GM18508 (cell line): ENCODE measurements around the gene TMEM108.

Source experiments
- ATAC-seq: cut with Tn5 transposase; IDR thresholded peaks from one replicate; pipeline ENCODE4 v1.9.1; 2021; ENCODE audit warnings: moderate number of reproducible peaks; ENCODE audit not compliant: insufficient read depth, unreplicated experiment

The TMEM108 gene

DNA sequence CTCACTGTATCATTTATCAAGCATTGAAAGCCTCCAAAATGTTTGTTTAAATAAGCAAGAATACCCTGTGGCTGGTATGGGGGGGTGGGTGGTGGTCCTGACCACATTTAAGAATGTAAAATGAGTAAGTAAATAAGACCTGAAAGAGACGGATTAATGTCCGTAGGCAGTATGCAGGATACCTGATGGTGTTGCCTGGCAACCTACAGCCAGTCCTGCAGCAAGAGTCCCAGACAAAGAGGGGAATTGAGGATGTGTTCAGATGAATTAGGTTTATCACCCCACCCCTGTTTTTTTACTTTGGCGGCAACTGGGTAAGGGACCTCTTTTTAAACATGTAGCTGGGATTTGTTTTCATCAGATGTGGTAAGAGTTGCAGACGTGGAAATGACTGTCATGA, 261.9 kb downstream of the TMEM108 start:
- ATAC-seq = no peak

DNA sequence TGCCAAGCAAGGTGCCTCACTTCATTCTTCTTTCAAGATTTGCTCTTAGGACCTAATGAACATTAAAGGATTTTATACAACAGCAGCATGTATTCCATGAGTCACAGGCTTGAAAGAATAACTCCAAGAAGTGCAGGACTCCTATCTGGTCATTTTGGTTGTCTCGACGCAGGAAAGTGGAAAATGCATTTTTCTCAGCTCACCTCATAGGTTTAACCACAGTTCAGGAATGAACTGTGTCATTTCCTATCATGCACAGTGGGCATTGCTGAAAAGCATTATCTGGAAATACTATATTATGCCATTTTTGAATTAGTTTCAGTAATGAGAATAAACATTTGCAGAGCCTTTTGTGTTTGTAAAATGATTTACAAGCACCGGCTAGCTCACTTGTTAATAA, 263.0 kb downstream of the TMEM108 start:
- ATAC-seq = no peak

DNA sequence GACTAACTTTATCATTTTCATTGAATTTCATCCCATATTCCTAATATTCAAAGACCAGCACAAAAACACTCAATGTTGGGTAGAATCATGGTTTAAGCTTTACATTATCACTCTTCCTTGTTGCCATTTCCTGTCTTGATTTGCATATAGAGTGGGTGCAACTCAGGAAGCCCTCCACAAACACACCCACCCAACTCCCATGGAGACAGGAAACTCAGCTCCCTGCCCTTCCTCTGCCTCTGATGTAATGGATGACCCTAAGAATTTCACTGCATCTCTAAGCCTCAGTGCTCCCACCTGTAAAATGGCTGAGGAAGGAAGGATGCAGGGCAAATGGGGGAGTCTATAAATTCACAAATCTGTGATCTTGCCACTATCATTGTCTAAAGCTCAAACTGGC, 263.5 kb downstream of the TMEM108 start:
- ATAC-seq = no peak

DNA sequence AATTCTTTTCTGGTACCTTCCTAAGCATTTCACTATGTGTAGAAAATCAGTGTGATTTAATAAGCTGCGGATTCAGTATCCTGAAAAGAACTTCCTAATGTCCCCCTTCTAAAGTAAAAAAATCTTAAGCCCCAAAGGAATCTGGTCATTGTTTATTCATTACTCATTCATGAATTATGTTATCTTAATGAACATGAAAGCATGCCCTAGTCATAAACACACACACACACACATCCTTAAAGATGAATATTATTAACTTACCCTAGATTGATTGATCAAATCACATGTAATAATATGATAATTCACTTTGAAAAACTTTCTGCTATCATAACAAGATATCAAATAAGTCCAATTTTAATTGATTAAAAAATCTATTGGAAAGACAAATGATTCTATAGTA, 265.2 kb downstream of the TMEM108 start:
- ATAC-seq = no peak

DNA sequence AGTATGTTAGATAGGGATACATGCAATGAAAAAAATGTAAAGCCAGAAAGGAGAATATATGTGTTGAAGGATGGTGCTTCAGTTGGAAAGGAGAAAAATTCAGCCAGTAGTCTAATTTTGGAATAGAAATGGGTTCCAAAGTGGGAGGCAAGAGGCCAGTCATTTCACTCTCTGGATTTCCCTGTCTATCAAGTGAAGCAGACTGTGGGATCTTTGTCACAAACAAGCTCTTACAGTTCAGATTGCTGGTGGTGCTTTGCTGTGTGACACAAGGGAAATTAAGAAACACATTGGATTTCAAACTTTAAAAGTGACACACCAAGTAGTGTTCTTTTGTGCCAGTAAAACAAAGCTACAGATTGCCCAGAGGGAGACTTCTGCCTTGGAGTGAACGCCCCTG, 279.7 kb downstream of the TMEM108 start:
- no peak for ATAC-seq

DNA sequence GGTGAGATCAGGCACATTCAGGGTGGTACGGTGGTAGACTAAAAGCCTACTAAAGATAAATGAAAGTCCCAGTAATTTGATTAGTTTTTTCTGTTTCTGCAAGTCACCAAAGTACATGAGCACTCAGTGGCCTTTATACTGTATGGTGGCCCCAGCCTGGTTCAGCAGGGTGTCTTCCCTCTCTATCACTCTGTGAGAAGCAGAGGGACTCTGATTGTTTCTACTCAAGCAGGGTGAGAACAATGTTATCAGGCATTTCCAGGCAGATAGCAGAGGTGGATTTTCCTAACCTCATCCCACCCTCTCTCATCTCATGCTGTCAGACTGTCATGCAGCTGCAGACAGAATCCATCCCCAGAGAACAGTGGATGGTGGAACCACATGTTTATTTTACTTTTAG, 290.2 kb downstream of the TMEM108 start:
- no peak for ATAC-seq

DNA sequence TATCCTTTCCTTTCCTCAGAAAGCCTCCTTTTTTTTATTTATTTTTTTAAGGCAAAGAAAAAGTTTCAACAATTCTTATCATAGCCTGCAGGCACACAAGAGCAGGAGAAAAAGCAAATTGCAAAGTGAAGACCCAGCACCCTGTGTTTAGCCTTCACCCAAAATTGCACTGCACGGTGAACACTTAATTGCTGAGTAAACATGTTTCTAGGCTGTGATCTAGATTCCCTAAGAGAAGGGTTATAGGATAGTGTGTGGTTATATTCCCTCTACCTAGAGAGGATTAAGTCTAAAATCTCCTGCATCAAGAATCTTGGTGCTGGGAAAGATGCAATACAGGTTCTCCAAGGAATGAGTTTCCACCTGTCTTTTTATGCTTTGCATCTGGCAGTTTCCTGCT, 291.4 kb downstream of the TMEM108 start:
- ATAC-seq = no peak

DNA sequence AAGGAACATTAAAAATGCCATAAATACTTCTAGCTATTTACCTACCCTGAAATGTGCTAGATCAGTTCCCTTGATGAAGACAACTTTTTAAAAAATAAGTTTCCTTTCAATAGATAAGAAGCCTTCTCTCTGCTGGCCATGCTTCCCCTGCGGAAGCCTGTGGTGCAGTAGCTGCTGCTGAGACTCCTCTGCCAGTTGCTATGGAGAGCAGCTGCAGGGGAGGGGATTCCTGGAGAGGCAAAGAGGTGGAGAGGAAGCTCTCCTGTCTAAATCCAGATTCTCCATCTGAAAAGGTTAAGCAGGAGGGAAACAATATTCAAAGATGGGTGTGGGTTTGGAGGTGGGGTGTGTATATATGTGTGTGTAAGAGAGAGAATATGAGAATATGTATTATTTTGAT, 291.9 kb downstream of the TMEM108 start:
- no peak for ATAC-seq

DNA sequence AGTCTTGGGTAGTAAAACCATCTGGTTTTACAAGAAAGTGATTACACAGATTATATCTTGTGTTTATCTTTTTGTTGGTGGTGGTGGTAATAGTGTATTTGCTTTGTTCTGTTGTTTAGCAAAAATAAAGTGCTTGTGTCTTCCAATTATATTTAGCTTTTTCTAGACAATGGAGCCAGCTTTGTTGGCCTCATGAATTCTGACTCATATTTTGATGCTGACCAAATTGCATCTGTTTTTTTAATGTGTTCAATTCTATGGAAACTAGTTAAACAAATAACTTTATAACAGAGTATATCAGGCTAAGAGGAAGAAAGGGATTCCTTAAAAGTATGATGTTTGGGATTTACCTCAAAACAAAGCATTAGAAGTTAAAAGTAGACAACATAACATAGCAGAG, 292.3 kb downstream of the TMEM108 start:
- ATAC-seq = no peak

DNA sequence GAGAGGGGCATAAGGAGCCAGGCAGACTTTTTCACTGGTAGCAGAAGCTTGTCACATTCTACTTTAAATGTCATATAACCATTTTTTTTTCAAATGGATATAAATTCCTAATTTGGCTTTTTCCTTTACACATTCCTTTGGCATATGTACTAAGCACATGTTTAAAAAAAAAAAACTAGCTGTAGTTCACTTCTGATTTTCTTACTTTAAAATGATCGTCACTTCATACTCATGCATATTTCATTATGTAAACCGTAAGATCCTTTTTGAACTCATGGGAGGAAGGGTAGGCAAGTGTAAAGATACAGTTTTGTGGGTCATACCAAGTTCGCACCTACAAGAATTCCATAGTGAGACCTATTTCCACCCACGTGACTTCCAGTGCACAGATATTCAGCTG, 316.5 kb downstream of the TMEM108 start:
- ATAC-seq = no peak

DNA sequence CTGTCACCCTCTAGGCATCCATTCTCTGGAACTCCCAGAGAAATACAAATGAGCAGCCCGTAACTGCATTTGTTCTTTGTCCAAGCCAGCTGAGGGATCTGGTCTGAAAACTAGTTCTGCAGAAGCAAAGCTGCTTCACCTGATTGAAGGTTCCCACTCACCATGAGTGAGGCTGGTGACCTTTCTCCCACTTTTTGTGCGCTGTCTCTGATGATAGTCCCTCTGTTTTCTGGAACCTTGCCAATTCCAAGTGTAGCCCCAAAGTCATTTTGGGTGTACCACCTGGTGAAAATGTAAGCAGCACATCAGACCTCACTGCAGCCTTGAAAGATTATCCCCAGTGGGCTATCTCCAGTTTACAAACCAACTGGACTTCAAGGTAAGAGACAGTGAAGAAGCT, 322.3 kb downstream of the TMEM108 start:
- ATAC-seq = no peak

DNA sequence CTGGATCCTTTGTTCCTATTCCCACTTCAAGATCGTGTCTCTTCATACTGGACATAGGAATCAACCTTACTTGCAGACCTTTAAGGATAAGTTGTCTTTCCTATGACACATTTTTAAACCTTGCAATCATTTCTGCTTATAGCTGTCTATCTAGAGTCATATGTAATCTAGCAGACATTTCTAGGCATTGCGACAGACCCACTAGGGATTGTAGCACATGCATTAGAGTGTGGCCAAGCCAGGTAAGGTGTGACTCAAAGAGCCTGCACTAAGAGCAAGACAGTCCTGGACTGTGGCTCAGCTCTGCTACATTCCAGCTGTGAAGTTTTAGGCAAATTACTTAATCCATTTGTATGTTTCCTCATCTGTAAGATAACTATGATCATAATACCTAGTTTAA, 322.8 kb downstream of the TMEM108 start:
- ATAC-seq = no peak

DNA sequence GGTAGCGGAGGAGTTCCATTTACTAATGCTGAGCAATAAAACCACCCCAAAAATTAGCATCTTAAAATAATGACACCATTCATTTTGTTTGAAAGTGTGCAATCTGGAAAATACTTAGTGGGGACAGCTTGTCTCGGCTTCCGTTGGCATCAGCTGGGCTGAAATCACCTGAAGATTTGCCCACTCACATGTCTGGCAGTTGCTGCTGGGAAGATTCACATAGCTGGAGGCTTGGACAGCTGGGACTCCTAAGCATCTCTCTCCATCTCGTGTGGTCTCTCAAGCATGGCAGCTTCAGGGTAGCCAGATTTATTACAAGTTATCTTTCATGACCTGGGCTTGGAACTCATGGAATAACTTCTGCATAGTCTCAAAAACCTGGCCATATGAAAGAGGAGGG, 323.2 kb downstream of the TMEM108 start:
- no peak for ATAC-seq

DNA sequence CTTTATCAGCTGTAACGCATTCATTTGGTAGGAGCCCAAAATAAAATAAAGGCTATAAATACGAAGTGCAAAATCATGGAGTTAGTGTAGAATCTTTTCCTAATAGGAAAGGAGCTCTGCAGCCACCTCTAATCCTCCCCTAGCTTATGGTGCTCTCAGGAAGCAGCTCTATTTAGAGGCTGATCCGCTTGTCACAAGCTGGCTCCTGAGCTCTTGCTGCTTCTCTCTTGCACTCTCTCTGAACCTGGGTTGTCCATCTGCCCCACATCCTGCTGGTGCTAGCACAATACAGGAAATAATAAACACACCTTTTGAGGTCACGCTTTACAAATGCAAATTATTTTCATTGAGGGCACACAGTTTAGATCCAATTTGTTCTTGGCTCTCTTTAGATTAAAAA, 324.3 kb downstream of the TMEM108 start:
- ATAC-seq = no peak

DNA sequence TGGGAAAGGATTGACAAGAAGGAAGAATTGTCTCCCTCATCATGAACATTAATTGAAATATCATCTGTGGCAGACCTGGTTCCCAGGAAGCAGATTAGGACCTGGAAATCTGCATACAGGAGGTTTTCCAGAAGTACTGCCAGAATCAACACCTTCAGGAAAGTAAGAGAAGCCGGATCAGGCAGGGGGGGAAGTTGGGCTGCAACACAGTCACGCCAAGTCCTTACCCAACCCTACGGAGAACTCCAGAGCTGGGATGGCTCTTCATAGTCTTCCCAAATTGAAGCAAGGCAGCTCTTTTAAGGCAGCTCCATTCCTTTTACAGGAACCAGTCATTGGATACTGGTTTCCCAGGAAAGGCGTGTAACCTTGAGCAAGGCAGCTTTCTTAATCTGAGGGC, 326.5 kb downstream of the TMEM108 start:
- ATAC-seq = no peak

DNA sequence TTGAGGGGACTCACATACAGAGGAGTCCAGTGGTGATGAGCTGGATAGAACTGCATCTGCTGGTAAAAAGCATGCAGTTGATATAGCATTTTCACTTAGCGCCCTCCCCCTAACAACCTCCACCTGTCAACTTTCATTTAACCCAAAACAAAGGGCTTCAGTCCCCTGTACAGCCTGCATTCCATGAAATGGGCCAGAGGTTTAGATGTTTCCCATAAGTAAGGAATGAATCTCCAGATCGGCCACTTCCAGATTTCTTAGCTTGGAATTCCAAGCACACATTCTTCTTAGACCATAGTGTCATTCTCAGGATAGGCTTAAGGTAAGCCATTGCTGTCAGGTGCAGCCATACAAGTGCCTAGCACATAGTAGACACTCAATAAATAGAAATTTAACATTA, 328.7 kb downstream of the TMEM108 start:
- no peak for ATAC-seq

DNA sequence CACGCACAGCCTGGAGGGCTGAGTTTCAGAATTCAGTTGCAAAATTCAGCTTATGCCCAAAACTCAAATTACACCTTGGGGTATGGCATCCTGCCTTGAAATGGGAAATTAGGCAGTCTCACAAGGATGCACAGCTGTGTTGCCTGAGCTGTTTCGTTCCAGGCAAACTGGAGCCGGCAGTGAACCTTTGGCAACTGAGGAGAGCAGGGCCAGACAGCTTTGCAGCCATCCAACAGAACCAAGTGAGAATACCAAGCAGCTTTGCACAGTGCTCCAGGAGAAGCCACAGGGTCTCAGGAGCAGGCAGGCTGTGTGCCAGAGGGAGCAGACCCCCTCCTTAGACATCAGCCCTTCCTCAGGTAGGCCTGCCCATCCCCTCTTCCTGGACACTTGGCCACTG, 329.2 kb downstream of the TMEM108 start:
- ATAC-seq = no peak

DNA sequence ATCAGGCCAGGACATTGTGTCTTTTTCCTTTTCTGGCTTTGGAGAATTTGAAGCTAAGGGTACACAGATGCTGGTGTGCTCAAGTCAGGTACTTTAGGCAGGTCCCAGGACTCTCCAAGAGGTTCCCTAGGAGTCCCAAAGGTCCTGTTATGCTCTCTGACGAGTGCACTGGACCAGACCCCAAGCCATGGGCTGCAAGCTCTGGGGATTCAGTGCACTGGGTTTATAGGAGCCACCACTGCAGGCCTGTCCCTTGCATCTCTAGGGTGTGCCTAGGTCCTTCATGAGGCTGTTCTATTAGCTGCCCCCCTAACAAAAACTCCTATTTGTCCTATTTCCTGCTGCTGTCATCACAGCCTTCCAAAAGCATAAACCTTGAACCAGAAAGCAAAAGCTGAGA, 329.8 kb downstream of the TMEM108 start:
- no peak for ATAC-seq

DNA sequence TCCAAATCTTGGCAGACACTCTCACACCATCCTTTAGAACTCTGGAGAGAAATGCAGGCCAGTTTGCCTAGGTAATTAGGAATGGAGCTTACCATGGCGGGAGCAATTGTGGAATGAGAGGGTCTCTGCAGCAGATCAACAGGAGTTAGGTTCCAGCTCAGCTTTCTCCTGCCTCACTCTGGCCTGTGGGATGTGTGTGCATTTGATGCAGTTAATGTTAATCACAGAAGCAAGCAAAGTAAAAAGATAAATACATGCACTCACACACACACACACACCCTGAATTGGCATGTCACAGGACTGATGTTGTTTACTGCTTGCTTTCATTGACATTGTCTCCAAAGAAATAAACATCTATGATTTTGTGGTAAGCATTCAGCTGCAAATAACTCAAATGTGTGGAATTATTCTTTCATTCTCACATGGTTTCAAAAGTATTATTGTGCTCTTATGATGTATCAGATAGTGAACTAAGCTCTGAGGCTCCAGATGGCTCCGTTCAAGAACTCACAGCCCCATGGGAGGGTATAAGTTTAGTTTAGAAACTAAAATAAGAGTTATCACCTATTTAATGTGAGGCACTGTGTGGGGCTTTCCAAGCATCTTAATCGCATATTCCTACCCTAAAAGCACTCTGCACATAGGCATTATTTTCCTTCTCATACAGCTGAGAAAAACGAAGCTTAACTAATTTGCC, 330.3 kb downstream of the TMEM108 start:
- no peak for ATAC-seq

DNA sequence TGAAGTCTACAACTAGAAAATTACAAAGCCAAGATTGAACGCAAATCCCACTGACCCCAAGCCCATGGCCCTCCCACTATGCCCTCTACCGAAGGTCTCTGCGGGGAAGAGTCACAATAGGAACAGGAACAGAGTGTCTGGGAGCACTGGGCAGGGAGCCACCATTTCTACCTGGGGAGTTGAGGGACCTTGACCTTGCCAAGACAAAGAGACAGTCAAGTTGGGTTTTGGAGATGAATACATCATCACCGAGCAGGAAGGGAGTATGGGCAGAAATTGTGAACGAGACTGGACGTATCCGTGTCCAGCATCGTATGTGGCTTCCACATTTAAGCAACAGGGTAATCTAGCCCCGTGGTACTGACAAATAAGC, 330.9 kb downstream of the TMEM108 start:
- no peak for ATAC-seq

DNA sequence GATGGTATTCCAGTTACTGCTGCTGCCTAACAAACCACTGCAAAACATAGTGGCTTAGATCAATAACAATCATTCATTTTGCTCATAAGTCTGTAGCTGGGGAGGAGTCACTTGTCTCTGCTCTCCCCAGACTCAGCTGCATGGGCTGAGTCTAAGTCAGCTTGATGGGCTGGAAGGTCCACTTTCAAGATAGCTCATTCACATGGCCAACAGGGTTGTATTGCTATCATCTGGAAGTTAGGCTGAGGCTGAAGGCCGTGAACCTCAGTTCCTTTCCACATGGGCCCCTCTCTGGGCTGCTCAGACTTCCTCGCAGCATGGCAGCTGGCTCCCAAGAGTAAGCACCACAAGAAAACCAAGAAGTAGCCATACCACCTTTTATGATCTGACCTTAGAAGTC, 333.0 kb downstream of the TMEM108 start:
- no peak for ATAC-seq

DNA sequence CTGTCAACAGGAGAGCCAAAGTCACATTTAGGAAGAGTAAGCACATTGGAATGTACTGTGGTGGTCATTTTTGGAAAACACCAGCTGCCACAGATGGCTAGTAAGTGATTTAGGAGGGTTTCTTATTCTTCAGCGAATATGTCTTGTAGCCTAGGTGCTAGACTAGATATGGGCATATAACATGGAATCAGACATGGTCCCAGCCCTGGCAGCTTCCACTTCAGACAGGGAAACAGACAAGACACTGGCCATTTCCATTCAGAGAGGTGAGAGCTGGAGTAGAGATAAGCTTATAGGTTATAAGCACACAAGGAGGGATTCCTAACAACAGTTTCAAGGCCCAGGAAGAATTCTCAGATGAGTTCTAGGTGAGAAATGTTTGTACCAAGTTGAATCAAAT, 333.5 kb downstream of the TMEM108 start:
- ATAC-seq = no peak
